Vagina (tissue), 2 donors: Measurements from ENCODE around the gene CD36.

Source experiments
- CTCF ChIP-seq, 3 experiments: fragments of 450-650 bp in 2 of 3; fragments of 200-600 bp in 1 of 3; sonication (generic) in 1 of 3; IDR thresholded peaks; one replicate each; pipeline ENCODE4 v1.5.1; 2017 to 2019; ENCODE audit warnings: antibody characterized with exemption in 3 of 3, mild to moderate bottlenecking in 2 of 3, moderate library complexity in 2 of 3
- POLR2A ChIP-seq, 2 donors: fragments of 450-650 bp; IDR thresholded peaks; one replicate each; pipeline ENCODE4 v1.6.1; 2017; ENCODE audit warnings: antibody characterized with exemption in 2 of 2, mild to moderate bottlenecking in 2 of 2, moderate library complexity in 2 of 2
- POLR2AphosphoS5 ChIP-seq, 2 donors: sonication (generic); formaldehyde crosslinking; IDR thresholded peaks; one replicate each; pipeline ENCODE4 v1.9.0; 2017; ENCODE audit warnings: antibody characterized with exemption in 2 of 2, mild to moderate bottlenecking in 2 of 2, low read depth in 1 of 2; ENCODE audit not compliant: insufficient read depth in 1 of 2

GRCh38 chr7:80679921-80680907 lies 41.8 kb downstream of the CD36 start:
- TF ChIP-seq POLR2A (IDR thresholded peaks at IDR 0.05), result no peak
- TF ChIP-seq POLR2AphosphoS5 (IDR thresholded peaks at IDR 0.05; ENCODE audit: insufficient read depth in 1 of 2, low read depth in 1 of 2), result no peak
- TF ChIP-seq CTCF (IDR thresholded peaks at IDR 0.05), result no peak
